Middle frontal gyrus (tissue), 1 donor: ENCODE measurements around the gene CBX8.
"Not testable (repeated sequence)": the region's sequence is repeated elsewhere in the genome, so short reads cannot be mapped to it uniquely, and the experiment has no call there.

Experiments used
- DNase-seq: peaks from one replicate; pipeline ENCODE4 v3.0.0-alpha.2; 2015; ENCODE audit warnings: low spot score; ENCODE audit errors: extremely low spot score

CBX8 gene

DNA sequence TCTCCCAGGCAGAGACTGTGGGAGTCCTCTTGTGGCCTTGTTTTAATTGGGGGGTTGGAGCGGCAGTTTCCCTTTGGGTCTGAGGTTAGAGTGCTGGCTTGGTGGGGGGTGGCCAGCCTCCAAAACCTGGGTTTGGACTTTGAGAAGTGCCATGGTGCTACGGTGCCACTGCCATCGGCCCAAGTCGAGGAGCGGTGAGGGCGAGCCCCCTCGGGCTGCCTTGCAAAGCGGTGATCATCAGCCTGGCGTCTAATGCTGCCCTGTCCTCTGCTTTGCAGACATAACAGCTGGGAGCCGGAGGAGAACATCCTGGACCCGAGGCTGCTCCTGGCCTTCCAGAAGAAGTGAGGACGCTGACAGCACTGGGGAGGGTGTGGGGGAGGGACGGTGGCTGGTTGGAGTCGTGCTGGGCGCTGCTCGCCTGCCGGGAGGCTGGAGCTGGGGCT is 17.8 kb downstream of the CBX8 start:
- DNase-seq = no peak

DNA sequence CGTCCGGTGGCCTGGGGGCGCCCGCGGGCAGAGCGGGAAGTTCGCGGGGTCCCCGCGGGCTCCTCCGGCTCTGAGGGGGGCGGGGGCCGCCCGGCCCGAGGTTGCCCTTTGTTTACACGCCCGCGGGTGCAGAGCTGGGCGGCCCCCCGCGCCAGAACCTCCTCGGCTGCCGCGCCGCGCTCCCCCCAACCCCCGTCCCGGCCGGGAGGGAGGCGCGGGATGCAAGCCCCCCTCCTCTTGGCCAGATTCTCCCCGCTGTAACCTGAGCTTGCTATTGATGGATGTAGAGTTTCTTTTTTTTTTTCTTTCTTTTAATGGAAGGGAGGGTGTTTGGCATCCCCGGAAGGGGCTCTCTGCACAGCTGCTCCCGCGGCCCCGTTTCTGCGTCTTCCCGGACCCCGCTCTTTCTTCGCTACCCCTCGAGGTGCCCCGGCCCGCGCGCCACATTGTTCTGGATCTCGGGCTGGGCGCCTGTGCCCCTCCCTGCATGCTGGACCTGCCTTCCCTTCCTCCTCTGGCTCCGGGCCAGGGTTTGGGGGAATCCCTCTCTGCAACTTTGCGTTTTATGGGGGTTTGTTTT is 18.3 kb downstream of the CBX8 start:
- DNase-seq = no peak

DNA sequence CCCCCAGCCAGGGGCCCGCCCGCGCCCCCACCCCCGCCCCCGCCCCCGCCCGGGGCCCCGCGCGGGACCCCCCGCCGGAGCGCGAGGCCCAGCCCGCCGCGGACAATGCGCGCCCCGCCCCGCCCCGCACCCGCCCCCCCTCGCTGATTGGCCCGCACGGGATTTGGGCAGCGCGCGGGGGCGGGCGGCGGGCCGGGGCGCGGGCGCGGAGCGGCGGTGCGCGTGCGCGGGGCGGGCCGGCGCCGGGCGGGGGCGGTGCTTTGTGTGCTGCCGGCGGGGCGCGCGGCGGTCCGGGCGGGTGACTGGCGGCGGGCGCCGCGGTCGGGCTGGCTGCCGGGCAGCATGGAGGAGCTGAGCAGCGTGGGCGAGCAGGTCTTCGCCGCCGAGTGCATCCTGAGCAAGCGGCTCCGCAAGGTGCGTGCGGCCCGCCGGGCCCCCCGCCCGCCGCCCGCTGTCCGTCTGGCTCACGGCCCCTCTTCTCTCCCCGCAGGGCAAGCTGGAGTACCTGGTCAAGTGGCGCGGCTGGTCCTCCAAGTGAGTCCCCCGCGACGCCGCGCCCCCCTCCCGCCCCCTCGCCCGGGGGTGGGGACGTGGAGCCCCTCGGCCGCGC is 18.9 kb downstream of the CBX8 start, which contains the start of gene CBX2:
Gene CBX2 (plus strand): TSS at position 255 of the 610 bp plus-strand sequence. CDS start 88 bp downstream, at position 343.
- peak; percentile 18 for DNase-seq

DNA sequence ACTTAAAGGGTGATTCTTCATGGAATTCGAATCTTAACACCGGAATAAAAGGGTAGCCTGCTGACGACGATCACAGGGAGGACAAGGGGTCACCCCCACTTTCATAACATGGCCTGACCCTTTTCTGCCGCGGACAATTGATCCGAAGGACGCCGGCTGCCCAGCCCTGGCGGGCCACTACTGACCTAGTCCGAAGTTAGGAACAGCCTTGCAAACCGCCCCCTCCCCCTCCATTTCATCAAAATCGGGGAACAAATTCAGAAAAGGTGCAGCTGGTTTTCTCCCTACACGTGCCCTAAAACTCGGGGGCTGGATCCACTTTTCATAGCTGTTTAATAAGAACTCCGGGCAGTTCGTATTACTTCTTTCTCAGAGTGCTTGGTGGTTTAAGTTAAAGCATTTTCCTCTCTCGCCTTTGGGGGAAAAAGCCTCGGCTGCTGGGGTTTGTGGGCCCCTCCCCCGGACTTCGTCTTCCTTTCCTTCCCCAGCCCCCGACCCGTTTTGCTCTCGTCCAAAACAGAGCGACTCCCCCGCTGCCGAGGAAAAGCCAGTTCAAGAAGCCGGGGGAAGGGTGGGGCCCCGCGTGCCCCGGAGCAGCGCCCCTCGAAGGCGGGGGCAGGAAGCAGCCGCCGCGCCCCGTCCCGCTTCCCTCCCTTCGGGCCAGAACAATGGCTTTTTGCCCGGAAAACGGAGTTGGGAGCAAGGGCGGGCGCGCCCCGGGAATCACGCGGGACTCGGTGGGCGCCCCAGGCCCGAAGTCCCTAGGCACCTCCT is 19.6 kb downstream of the CBX8 start:
- no peak for DNase-seq

GRCh38 chr17:79776376-79777119 is 20.3 kb downstream of the CBX8 start:
- DNase-seq = no peak

GRCh38 chr17:79775632-79776031 is 21.2 kb downstream of the CBX8 start:
- no peak for DNase-seq

- no peak for DNase-seq
Observed at GRCh38 chr17:79774561-79774975, 22.3 kb downstream of the CBX8 start.

- DNase-seq = not testable (repeated sequence)
Observed at GRCh38 chr17:79772726-79773125, 24.2 kb downstream of the CBX8 start.

GRCh38 chr17:79771276-79771675 is 25.6 kb downstream of the CBX8 start:
- no peak for DNase-seq

GRCh38 chr17:79769570-79770506 is 27.0 kb downstream of the CBX8 start:
- DNase-seq = no peak

GRCh38 chr17:79765708-79766107 is 31.2 kb downstream of the CBX8 start:
- DNase-seq = no peak

DNA sequence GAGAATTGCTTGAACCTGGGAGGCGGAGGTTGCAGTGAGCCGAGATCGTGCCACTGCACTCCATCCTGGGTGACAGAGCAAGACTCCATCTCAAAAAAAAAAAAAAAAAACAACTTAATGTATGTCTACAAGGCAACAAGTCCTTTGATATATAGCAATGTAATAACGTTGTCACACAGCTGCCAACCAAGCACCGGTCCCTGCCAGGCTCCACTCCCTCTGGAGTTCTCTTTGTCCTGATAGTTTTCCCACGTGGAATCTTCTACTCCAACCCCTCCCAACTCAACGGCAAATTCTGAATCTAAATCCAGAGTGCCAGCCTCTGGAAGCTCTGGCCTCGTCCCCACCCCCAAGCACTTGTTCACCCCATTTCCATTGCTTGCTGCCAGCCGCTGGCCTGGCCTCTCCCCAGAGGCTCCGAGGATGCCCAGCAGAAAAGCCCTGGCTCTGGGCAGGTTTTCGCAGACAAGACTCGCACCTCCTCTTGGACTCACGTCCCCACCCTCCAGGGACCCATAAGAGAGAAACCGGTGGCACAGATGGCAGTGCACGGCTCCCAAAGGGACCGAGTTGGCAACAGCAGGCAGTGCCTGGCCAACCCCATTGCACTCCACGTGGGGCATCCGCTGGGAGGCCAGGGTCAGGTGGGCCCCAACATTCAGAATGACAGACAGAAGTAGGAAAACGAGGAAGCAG is 34.8 kb downstream of the CBX8 start:
- no peak for DNase-seq

DNA sequence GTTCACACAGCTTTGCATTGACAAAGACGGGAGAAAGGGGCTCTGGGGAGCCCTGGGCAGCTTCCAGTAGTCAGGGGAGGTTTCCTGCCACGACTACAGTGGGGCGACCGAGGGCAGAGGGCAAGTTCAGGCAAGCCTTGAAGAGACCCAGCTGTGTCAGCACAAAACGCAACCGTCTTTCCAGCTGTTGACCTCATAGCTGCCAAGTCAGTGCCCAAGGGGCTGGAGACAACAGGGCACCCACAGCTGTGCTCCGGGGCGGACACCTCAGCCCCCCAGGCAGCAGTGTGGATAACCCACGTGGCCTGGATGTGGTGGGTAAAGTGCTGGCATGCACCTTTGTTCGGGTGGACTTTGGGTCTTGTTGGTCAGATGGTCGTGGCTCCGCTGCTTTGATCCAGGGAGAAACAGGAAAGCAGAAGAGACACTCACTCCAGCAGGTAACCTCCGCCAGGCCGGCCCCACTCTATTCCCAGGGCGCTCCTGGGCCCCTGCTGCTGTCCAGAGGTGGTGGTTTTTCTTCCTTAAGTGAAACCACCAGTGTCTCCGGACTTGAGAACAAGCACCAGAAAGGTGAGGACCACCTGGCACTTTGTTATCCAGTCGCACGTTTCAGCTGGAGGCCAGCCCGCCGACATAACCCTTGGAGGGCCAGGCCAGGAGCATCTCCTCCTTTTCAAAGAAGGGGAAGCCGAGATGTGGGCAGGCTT is 36.5 kb downstream of the CBX8 start:
- no peak for DNase-seq

DNA sequence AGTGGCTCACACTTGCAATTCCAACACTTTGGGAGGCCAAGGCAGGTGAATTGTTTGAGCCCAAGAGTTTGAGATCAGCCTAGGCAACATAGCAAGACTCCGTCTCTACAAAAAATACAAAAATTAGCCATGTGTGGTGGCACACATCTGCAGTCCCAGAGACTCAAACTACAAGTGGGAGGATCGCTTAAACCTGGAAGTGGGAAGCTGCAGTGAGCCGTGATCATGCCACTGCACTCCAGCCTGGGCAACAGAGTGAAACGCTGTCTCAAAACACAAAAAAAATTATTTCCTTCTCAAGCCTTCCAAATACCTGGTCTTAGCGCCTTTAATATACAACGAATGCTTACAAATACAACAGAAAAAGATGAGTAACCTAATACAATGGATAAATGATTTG is 38.6 kb downstream of the CBX8 start:
- DNase-seq = no peak

DNA sequence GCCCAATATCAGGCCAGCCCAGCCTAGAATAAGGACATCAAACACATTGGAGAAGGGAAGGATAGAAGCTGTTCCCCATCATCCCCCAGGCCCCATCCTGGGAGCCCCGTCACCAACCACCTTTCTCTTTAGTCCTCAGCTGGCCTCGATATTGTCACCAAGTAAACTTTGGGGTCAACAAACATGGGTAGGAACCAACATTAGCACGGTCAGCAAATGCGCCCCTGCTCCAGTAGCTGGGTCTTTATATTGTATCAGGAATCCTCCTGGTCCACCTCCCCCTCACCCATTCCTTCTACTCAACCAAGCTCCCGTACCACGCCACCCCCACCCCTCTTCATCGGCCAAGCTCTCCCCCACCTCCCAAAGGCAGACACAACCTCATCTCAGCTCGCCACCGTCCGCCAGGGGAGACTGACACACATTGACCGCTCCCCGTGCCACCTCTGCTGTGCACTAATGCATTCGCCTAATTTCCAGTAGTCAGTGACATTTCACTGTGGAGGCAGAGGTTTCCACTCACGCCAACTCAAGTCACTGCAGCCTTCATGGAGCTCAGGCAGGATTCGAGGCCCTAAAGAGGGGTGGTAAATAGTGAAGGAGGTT is 39.6 kb downstream of the CBX8 start:
- DNase-seq = no peak

DNA sequence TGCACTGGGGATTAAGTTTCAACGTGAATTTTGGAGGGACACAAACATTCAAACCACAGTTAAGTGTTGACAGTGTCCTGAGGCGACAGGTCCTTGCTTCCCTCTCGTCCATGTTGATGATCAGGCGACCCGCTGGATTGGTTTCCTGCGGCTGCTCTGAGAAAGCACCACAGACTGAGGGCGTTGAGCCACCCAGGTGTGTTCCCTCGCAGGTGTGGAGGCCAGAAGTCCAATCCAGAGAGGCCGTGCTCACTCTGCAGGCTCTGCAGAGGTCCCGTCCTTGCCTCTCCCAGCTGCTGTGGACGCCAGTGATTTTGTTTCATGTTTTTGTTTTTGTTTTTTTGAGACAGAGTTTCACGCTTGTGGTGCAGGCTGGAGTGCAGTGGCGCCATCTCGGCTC is 41.3 kb downstream of the CBX8 start:
- no peak for DNase-seq

DNA sequence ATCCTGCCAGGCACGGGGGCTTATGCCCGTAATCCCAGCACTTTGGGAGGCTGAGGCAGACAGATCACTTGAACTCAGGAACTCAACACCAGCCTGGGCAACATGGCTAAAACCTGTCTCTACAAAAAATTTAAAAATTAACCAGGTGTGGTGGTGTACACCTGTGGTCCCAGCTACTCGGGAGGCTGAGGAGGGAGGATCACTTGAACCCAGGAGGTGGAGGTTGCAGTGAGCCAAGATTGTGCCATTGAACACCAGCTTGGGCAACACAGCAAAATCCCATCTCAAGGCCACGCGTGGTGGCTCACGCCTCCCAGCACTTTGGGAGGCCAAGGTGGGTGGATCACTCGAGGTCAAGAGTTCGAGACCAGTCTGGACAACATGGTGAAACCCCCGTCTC is 42.0 kb downstream of the CBX8 start:
- not testable (repeated sequence) for DNase-seq

DNA sequence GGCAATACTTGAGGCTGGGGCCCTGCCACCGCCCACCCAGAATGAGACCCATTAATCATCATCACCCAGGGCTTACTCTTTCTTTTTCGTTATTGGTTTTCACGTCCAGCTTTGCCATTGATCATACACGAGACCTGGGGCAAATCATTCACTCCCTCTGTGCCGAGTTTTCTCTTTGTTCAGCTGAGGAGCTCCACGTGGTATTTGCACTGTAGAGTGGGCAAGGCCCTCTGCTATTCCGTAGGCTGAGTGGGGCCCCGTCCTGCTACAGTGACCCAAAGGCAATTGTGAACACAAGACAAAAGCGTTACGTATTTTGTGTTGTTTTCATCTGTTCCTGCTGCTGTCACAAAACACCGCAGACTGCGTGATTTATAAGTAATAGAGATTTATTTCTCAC is 42.5 kb downstream of the CBX8 start:
- DNase-seq = no peak

DNA sequence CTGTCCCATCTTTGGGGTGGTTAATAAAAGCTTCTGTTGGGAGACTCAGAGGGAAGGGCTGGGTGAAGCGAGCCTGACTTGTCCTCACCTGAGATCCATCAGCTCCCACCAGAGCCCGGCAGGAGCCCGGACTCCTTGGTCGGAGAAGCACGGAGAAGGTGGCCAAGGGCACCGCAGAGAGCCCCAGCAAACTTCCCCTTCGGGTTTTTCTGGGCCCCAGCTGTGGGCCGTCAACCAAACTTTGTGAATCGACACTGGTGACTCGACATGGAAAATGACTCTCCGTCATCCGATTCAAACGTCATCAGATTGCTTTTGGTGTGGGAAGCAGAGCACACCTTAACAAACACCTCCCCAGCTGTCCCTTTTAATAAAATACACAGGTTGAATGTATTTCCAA is 44.7 kb downstream of the CBX8 start:
- no peak for DNase-seq
